ENCODE results near the gene KCNIP1.

The KCNIP1 gene

GRCh38 chr5:170585273-170585948 lies 81.6 kb downstream of the KCNIP1 start:
- DNase-seq (ENCODE audit: insufficient read length, low spot score): no peak
- FAIRE-seq: peak; percentile 16

- no peak for FAIRE-seq
These were observed 84.0 kb downstream of the KCNIP1 start for GRCh38 chr5:170587808-170588207.

GRCh38 chr5:170589643-170590042 lies 85.8 kb downstream of the KCNIP1 start:
- DNase-seq (ENCODE audit: insufficient read length, low spot score) (no peak), FAIRE-seq (no peak)

More at GRCh38 chr5:170587808-170588207, 84.0 kb downstream of the KCNIP1 start:
- DNase-seq (ENCODE audit: insufficient read length, low spot score): no peak

GRCh38 chr5:170590566-170590965 lies 86.7 kb downstream of the KCNIP1 start:
- no peak for FAIRE-seq
- no peak for DNase-seq (ENCODE audit: insufficient read length, low spot score)

GRCh38 chr5:170591054-170591453 lies 87.2 kb downstream of the KCNIP1 start:
- FAIRE-seq (no peak), DNase-seq (ENCODE audit: insufficient read length, low spot score) (no peak)

- peak; percentile 63 for FAIRE-seq
These were observed 92.7 kb downstream of the KCNIP1 start for GRCh38 chr5:170596482-170597044.

GRCh38 chr5:170597109-170597751 lies 93.4 kb downstream of the KCNIP1 start:
- peak; percentile 84 for DNase-seq (ENCODE audit: insufficient read length, low spot score)

More at GRCh38 chr5:170596482-170597044, 92.7 kb downstream of the KCNIP1 start:
- DNase-seq (ENCODE audit: insufficient read length, low spot score): no peak

GRCh38 chr5:170597872-170598271 lies 94.1 kb downstream of the KCNIP1 start:
- FAIRE-seq (no peak), DNase-seq (ENCODE audit: insufficient read length, low spot score) (peak; percentile 28)

More at GRCh38 chr5:170597109-170597751, 93.4 kb downstream of the KCNIP1 start:
- FAIRE-seq: peak; percentile 85

- no peak for DNase-seq (ENCODE audit: insufficient read length, low spot score)
- no peak for FAIRE-seq
These were observed 95.9 kb downstream of the KCNIP1 start for GRCh38 chr5:170599756-170600155.

- FAIRE-seq (no peak), DNase-seq (ENCODE audit: insufficient read length, low spot score) (no peak)
These were observed 97.8 kb downstream of the KCNIP1 start for GRCh38 chr5:170601619-170602018.

- DNase-seq (ENCODE audit: insufficient read length, low spot score): no peak
- FAIRE-seq: no peak
These were observed 99.3 kb downstream of the KCNIP1 start for GRCh38 chr5:170603109-170603508.

GRCh38 chr5:170603578-170604565 lies 100.1 kb downstream of the KCNIP1 start:
- peak; percentile 57 for FAIRE-seq
- peak; percentile 79 for DNase-seq (ENCODE audit: insufficient read length, low spot score)

GRCh38 chr5:170606941-170607340 lies 103.1 kb downstream of the KCNIP1 start:
- FAIRE-seq (no peak), DNase-seq (ENCODE audit: insufficient read length, low spot score) (no peak)

- no peak for FAIRE-seq
- DNase-seq (ENCODE audit: insufficient read length, low spot score): no peak
These were observed 107.8 kb downstream of the KCNIP1 start for GRCh38 chr5:170611449-170612090.

GRCh38 chr5:170612256-170612678 lies 108.4 kb downstream of the KCNIP1 start:
- DNase-seq (ENCODE audit: insufficient read length, low spot score): no peak

GRCh38 chr5:170614065-170614490 lies 110.3 kb downstream of the KCNIP1 start:
- FAIRE-seq (peak; percentile 42), DNase-seq (ENCODE audit: insufficient read length, low spot score) (no peak)

More at GRCh38 chr5:170612256-170612678, 108.4 kb downstream of the KCNIP1 start:
- no peak for FAIRE-seq

- FAIRE-seq (peak; percentile 74), DNase-seq (ENCODE audit: insufficient read length, low spot score) (no peak)
These were observed 110.9 kb downstream of the KCNIP1 start for GRCh38 chr5:170614720-170615119.

GRCh38 chr5:170617533-170618490 lies 114.0 kb downstream of the KCNIP1 start:
- FAIRE-seq (no peak), DNase-seq (ENCODE audit: insufficient read length, low spot score) (no peak)

GRCh38 chr5:170619869-170620268 lies 116.0 kb downstream of the KCNIP1 start:
- no peak for DNase-seq (ENCODE audit: insufficient read length, low spot score)
- no peak for FAIRE-seq
